ENCODE results near the gene UBAC2. TPM values are rescaled to one million over a fixed set of nuclear protein-coding genes. Genes with fewer than 3 reads are reported as not detected.

UBAC2 gene
- total and polyA plus RNA-seq, 11 donors = 32.6 to 66.9 (median 48.5) TPM

DNA sequence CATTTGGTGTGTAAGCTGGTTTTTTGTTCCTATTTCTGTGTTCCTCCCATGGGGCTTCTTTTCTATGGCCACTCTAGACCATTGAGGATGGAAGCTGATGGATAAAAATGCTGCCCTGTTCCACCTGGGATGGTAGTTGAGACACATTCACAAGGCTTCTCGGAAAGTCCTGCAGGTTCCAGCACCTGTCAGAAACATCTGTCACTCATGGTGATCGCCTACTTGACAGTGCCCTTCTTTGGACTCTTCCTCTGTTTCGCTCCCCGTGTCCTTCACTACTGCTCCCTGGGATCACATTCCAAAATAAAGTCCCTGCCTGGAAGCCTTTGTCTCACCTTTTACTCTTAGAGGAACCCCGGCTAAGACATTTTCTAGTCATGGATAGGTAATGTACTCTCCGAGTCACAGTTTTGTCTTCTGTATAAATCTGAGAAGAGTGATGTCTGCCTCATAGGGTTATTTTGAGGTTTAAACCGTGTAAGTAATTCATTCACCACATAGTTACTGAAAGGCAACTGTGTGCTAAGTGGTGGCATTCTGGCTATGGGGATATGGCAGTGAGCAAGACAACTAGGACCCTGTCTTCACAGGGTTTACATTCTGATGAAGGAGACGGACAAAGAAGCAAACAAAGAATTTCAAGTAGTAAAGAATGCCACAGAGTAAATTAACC lies 21.0 kb downstream of the UBAC2 start:
- peaks cover 0 to 4% (median 0%) of the 10 kb centered on the region in 9 donors for H3K36me3 ChIP-seq
- TF ChIP-seq, protein P1, sequence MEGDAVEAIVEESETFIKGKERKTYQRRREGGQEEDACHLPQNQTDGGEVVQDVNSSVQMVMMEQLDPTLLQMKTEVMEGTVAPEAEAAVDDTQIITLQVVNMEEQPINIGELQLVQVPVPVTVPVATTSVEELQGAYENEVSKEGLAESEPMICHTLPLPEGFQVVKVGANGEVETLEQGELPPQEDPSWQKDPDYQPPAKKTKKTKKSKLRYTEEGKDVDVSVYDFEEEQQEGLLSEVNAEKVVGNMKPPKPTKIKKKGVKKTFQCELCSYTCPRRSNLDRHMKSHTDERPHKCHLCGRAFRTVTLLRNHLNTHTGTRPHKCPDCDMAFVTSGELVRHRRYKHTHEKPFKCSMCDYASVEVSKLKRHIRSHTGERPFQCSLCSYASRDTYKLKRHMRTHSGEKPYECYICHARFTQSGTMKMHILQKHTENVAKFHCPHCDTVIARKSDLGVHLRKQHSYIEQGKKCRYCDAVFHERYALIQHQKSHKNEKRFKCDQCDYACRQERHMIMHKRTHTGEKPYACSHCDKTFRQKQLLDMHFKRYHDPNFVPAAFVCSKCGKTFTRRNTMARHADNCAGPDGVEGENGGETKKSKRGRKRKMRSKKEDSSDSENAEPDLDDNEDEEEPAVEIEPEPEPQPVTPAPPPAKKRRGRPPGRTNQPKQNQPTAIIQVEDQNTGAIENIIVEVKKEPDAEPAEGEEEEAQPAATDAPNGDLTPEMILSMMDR (IDR thresholded peaks at IDR 0.05) = no peak
- TF ChIP-seq POLR2A (IDR thresholded peaks at IDR 0.05) = no peak
- WGBS, 4 donors = 75 to 84% (median 80%) methylated on average over 8 of the region's 8 CpGs
- intact Hi-C loops (cut with DNase I) = no loop called here
- no peak overlapping the region for H3K4me3 ChIP-seq
- peaks cover 0 to 14% (median 0%) of the 10 kb centered on the region in 12 donors for H3K9me3 ChIP-seq
- H3K27me3 ChIP-seq = no peaks in the 10 kb centered on the region
- peak overlapping the region in 9 of 12 donors; percentile 11 to 75 (median 65) for H3K27ac ChIP-seq
- no peak for DNase-seq
- ATAC-seq = no peak
- H3K4me1 ChIP-seq = peaks cover 4 to 100% (median 54%) of the 10 kb centered on the region in 12 donors

DNA sequence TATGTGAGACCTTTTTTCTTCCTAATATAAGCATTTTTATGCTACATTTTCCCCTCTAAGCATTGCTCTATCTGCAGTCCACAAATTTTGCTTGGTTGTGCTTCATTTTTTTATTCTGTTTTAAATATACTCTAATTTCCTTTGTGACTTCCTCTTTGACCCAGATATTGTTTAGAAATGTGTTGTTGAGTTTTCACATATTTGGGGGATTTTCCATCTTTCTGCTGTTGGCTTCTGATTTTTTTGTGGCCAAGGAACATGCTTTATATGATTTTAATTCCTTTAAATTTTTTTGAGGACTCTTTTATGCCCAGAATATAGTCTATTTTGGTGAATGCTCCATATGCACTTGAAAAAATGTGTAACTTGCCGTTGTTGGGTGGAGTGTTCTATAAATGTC lies 22.9 kb downstream of the UBAC2 start:
- peak overlapping the region in 3 of 12 donors; percentile 2 to 65 (median 14) for H3K27ac ChIP-seq
- H3K9me3 ChIP-seq = peaks cover 0 to 14% (median 0%) of the 10 kb centered on the region in 12 donors
- 31 to 51% (median 40%) methylated on average over 1 of the region's 1 CpG for WGBS, 4 donors
- no peak for DNase-seq
- no peak for ATAC-seq
- TF ChIP-seq, protein P1 (IDR thresholded peaks at IDR 0.05) = no peak
- no peak for TF ChIP-seq POLR2A (IDR thresholded peaks at IDR 0.05)
- H3K4me3 ChIP-seq = no peak overlapping the region
- intact Hi-C loops (cut with DNase I) = no loop called here
- H3K27me3 ChIP-seq = no peaks in the 10 kb centered on the region
- H3K4me1 ChIP-seq = peaks cover 4 to 98% (median 51%) of the 10 kb centered on the region in 12 donors
- peaks cover 0 to 4% (median 0%) of the 10 kb centered on the region in 9 donors for H3K36me3 ChIP-seq

DNA sequence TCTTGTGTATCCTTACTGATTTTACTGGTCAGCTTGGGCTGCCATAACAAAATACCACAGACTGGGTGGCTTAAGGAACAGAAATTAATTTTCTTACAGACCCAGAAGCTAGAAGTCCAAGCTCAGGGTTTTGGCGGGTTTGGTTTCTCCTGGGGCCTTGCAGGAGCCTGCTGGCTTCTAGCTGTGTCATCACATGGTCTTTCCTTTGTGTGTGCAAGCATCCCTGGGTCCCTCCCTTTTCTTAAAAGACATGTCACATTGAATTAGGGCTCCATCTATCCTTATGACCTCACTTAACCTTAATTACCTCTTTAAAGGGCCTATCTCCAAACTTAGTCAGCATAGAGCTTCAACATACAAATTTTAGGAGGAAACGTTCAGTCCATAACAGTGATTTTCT lies 23.4 kb downstream of the UBAC2 start:
- H3K9me3 ChIP-seq = peaks cover 0 to 14% (median 0%) of the 10 kb centered on the region in 12 donors
- no peaks in the 10 kb centered on the region for H3K27me3 ChIP-seq
- peaks cover 0 to 4% (median 0%) of the 10 kb centered on the region in 9 donors for H3K36me3 ChIP-seq
- H3K4me3 ChIP-seq = no peak overlapping the region
- peaks cover 4 to 98% (median 51%) of the 10 kb centered on the region in 12 donors for H3K4me1 ChIP-seq
- TF ChIP-seq, protein P1 (IDR thresholded peaks at IDR 0.05) = no peak
- no peak for TF ChIP-seq POLR2A (IDR thresholded peaks at IDR 0.05)
- DNase-seq (no peak), ATAC-seq (no peak)
- intact Hi-C loops (cut with DNase I) = no loop called here
- peak overlapping the region in 3 of 12 donors; percentile 2 to 65 (median 14) for H3K27ac ChIP-seq
- 60 to 92% (median 68%) methylated on average over 2 of the region's 2 CpGs for WGBS, 4 donors

DNA sequence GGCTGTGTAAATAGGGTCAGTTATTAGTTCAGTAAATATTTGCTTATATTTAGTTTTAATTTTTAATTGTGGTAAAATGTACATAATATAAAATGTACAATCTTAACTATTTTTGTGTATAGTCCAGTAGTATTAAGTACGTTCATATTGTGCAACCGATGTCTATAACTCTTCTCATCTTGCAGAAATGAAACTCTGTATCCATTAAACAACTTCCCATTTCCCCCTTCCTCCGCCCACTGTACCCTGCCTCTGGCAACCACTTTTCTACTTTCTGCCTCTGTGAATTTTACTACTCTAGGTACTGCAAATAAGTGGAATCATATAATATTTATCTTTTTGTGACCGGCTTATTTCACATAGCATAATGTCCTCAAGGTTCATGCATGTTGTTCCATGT lies 24.4 kb downstream of the UBAC2 start:
- H3K4me3 ChIP-seq = no peak overlapping the region
- H3K36me3 ChIP-seq = peaks cover 0 to 4% (median 0%) of the 10 kb centered on the region in 9 donors
- DNase-seq (no peak), ATAC-seq (peak in 1 of 4 donors; percentile 16)
- H3K9me3 ChIP-seq = peaks cover 0 to 14% (median 0%) of the 10 kb centered on the region in 12 donors
- H3K27me3 ChIP-seq = no peaks in the 10 kb centered on the region
- peaks cover 4 to 98% (median 54%) of the 10 kb centered on the region in 12 donors for H3K4me1 ChIP-seq
- TF ChIP-seq, protein P1 (IDR thresholded peaks at IDR 0.05) = no peak
- no peak for TF ChIP-seq POLR2A (IDR thresholded peaks at IDR 0.05)
- intact Hi-C loops (cut with DNase I) = no loop called here
- H3K27ac ChIP-seq = peak overlapping the region in 1 of 12 donors; percentile 65
- WGBS, 4 donors = 69 to 81% (median 74%) methylated on average over 4 of the region's 4 CpGs

All from heart left ventricle (tissue), 16 donors.